Measurements from ENCODE around the gene CAPZB. TPM values are rescaled to one million over a fixed set of nuclear protein-coding genes. Genes with fewer than 3 reads are reported as not detected.

The CAPZB gene
- total and polyA plus RNA-seq, 7 donors = 179 to 284 (median 224) TPM

DNA sequence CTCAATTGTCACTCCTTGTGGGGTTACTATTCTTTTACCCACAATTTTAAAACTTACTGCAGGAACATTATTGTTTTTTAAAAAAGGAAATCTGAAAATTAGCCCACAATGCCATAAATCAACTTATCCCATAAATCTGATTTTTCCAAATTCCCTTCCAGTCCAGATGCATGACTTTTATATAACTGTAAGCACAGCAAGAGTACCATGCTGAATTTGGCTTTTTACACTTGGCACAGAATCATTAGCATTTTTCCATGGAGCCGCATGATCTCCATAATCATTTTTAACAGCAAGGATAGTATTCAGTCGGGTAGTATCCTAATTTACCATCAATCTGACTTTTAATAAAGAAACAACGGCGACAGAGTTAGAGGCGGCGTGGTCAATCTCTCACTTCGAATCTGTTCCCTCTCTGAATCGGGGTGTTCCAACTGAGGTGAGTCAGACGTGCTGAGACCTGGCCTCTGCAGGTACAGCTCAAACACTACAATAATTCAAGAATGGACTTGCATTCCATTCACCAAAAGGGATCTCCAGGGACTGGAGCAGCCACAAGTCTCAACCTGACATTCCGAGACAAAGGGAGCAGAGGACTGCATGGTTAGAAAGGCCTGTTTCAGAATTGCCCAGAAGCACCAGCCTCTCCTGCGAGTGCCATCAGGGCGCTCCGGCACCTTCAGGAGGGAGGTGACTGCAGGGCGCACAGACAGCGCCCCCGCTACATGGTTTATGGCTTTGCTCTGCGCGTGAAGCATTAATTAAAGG, 124.3 kb downstream of the CAPZB start:
- Histone ChIP-seq H3K9me3 (no peaks in the 10 kb centered on the region), H3K27me3 (ENCODE audit: insufficient read depth in 3 of 3, low read length in 2 of 3) (no peaks in the 10 kb centered on the region), H3K4me3 (no peak overlapping the region), H3K4me1 (peaks cover 17% of the 10 kb centered on the region), H3K36me3 (ENCODE audit: insufficient read depth in 1 of 2, low read depth in 1 of 2) (peaks cover 4 to 13% of the 10 kb centered on the region in 2 donors), H3K27ac (no peak overlapping the region)
- TF ChIP-seq, protein P1, sequence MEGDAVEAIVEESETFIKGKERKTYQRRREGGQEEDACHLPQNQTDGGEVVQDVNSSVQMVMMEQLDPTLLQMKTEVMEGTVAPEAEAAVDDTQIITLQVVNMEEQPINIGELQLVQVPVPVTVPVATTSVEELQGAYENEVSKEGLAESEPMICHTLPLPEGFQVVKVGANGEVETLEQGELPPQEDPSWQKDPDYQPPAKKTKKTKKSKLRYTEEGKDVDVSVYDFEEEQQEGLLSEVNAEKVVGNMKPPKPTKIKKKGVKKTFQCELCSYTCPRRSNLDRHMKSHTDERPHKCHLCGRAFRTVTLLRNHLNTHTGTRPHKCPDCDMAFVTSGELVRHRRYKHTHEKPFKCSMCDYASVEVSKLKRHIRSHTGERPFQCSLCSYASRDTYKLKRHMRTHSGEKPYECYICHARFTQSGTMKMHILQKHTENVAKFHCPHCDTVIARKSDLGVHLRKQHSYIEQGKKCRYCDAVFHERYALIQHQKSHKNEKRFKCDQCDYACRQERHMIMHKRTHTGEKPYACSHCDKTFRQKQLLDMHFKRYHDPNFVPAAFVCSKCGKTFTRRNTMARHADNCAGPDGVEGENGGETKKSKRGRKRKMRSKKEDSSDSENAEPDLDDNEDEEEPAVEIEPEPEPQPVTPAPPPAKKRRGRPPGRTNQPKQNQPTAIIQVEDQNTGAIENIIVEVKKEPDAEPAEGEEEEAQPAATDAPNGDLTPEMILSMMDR (IDR thresholded peaks at IDR 0.05) = no peak
- WGBS, 3 donors = 77 to 89% (median 82%) methylated on average over 18 of the region's 18 CpGs
- intact Hi-C loops (cut with DNase I) = no loop called here
- no peak for ATAC-seq
- no peak for DNase-seq

DNA sequence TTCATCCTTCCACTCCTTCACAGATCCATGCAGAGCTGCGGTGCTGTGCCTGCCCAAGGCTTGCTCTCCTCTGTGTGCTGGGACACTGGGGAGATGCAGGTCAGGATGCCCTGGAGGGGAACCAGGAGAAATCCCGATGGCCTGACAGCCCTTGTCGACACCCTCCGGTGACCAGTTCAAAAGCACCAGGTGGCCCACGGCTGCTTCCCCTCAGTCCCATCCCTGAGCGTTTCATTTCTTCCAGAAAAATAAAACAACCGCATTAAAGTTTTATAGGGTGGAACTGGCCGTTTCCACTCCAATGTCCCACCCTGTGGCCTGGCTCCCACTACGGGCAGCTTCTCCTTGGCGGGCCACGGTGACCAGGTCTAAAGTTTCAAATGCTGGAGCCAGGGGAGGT, 124.9 kb downstream of the CAPZB start:
- 26 to 55% (median 30%) methylated on average over 11 of the region's 11 CpGs for WGBS, 3 donors
- Histone ChIP-seq H3K27me3 (ENCODE audit: insufficient read depth in 3 of 3, low read length in 2 of 3) (no peaks in the 10 kb centered on the region), H3K9me3 (no peaks in the 10 kb centered on the region), H3K4me3 (no peak overlapping the region), H3K27ac (no peak overlapping the region), H3K36me3 (ENCODE audit: insufficient read depth in 1 of 2, low read depth in 1 of 2) (peaks cover 6 to 19% of the 10 kb centered on the region in 2 donors), H3K4me1 (peaks cover 17% of the 10 kb centered on the region)
- DNase-seq (no peak), ATAC-seq (no peak)
- intact Hi-C loops (cut with DNase I) = no loop called here
- TF ChIP-seq, protein P1 (IDR thresholded peaks at IDR 0.05) = no peak

DNA sequence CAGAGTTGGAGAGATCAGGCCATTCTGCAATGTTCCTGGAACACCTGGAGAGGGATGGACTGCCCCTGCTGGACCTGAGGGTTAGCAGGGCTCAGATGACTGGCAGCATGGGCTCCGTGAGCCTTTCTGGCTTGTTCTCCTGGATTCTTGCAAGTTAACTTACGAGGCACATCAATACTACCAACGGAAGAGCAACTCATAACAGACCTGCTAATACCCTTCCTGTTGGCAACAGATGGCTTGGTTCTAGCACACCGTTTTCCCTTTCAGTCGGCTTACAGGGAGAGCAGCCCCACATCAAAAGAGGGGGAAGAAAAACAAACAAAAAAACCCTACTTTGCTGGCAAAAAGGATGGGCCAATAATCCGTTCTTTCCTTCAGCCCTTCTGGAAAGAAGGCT, 125.3 kb downstream of the CAPZB start:
- Histone ChIP-seq H3K27ac (no peak overlapping the region), H3K4me3 (no peak overlapping the region), H3K4me1 (peaks cover 17% of the 10 kb centered on the region), H3K36me3 (ENCODE audit: insufficient read depth in 1 of 2, low read depth in 1 of 2) (peaks cover 6 to 23% of the 10 kb centered on the region in 2 donors), H3K9me3 (no peaks in the 10 kb centered on the region), H3K27me3 (ENCODE audit: insufficient read depth in 3 of 3, low read length in 2 of 3) (no peaks in the 10 kb centered on the region)
- ATAC-seq (no peak), DNase-seq (no peak)
- intact Hi-C loops (cut with DNase I) = no loop called here
- TF ChIP-seq, protein P1 (IDR thresholded peaks at IDR 0.05) = no peak
- 29 to 55% (median 35%) methylated on average over 6 of the region's 6 CpGs for WGBS, 3 donors

DNA sequence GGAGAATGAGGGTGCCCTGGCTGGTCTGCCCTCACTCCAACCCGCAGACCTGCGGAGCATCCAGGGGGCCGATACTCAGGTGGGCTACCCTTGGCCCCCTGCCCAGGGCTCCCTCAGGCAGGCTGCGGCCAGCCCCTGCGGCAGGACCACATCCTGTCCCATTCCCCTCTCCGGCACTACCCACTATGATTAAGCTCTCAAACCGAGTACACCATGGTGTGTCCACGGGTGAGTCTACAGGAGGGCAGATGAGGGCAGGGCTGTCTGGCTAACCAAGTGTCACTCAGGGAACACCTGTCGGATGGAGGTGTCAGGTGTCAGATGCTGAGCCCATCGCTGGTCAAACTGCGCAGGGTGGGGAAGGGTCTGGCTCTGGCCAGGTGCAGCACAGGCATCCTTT, 126.0 kb downstream of the CAPZB start:
- Histone ChIP-seq H3K27me3 (ENCODE audit: insufficient read depth in 3 of 3, low read length in 2 of 3) (no peaks in the 10 kb centered on the region), H3K4me1 (peaks cover 17% of the 10 kb centered on the region), H3K4me3 (no peak overlapping the region), H3K27ac (no peak overlapping the region), H3K9me3 (no peaks in the 10 kb centered on the region), H3K36me3 (ENCODE audit: insufficient read depth in 1 of 2, low read depth in 1 of 2) (peaks cover 9 to 30% of the 10 kb centered on the region in 2 donors)
- WGBS, 3 donors = 75 to 87% (median 78%) methylated on average over 11 of the region's 11 CpGs
- intact Hi-C loops (cut with DNase I) = no loop called here
- TF ChIP-seq, protein P1 (IDR thresholded peaks at IDR 0.05) = no peak
- ATAC-seq = peak in 1 of 4 donors; percentile 42
- no peak for DNase-seq
